Measurements from ENCODE around the gene CACNB4. TPM values are rescaled to one million over a fixed set of nuclear protein-coding genes. Genes with fewer than 3 reads are reported as not detected.

CACNB4 gene
- total RNA-seq, 1 experiment from 2014 or later: 1.00 TPM

DNA sequence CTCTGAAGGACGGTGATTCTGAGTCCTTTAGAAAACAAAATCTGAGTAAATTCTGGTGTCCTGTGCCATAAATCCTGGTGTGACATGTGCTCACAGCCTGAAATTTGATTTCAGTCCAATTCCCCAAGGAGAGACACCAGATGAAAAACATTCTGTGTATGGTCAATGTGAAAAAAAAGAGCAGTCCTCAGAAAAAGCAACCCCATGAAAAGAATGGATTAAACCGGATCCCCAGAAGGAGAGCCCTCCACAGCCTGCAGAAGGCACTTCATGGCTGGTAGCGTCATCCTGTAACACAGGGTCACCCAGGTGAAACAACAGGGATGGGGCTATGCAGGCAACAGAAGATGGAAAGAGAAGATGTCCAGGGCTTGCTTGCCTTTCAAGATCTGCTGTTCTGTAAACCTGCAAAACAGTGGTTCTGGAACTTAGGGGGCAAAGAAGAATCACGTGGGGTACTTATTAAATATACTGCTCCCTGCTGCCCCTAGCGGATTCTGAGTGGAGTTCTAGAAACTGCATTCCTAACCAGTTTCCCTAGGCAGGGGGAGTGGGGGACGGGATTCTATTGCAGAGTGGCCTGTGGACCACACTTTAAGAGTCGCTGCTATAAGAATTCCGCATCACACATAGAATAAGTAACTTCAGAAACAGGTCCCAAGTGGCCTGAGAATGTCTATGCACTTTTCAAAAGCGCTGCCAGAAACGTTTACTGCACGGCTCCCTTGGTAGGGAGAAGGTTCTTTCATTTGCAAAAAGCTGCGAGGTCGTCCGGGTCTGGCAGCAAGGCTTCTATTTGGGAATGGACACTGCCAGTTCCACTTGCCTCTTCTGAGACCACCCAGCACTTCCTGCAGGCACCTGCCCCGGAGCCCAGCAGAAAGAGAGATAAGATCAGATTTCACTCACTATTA lies 151.7 kb downstream of the CACNB4 start:
- peaks cover 7% of the 10 kb centered on the region for H3K27me3 Mint-ChIP-seq (ENCODE audit: insufficient read depth, unreplicated experiment)
- Histone ChIP-seq H3K36me3 (ENCODE audit: control insufficient read depth, insufficient read depth, low read length) (no peaks in the 10 kb centered on the region), H3K9me3 (peaks cover 2% of the 10 kb centered on the region), H3K4me1 (no peaks in the 10 kb centered on the region), H3K27me3 (replicated peaks; ENCODE audit: control insufficient read depth, insufficient read depth, low read length) (no peaks in the 10 kb centered on the region), H3K4me3 (ENCODE audit: low read depth, low read length) (no peak overlapping the region)
- ChIA-PET POLR2A (no interaction called here), CTCF (no interaction called here)
- no peak overlapping the region for H3K27ac Mint-ChIP-seq (ENCODE audit: unreplicated experiment)
- H3K9me3 Mint-ChIP-seq (ENCODE audit: unreplicated experiment): peaks cover 23% of the 10 kb centered on the region
- DNase-seq: peak in 1 of 2 experiments; percentile 47
- peak; percentile 47 to 52 for TF ChIP-seq CTCF (IDR thresholded peaks at IDR 0.05; ENCODE audit: insufficient read depth in 1 of 2, low read depth in 1 of 2, low read length in 1 of 2, severe bottlenecking in 1 of 2, unreplicated experiment in 1 of 2)
- H3K4me1 Mint-ChIP-seq (ENCODE audit: low read depth, unreplicated experiment): no peaks in the 10 kb centered on the region
- BruUV-seq (replicated peaks): no TSS peak
- intact Hi-C loops (cut with micrococcal nuclease; ENCODE audit: unreplicated experiment): no loop called here
- H3K4me3 Mint-ChIP-seq (ENCODE audit: unreplicated experiment): no peak overlapping the region
- no peaks in the 10 kb centered on the region for H3K36me3 Mint-ChIP-seq (ENCODE audit: insufficient read depth, unreplicated experiment)

DNA sequence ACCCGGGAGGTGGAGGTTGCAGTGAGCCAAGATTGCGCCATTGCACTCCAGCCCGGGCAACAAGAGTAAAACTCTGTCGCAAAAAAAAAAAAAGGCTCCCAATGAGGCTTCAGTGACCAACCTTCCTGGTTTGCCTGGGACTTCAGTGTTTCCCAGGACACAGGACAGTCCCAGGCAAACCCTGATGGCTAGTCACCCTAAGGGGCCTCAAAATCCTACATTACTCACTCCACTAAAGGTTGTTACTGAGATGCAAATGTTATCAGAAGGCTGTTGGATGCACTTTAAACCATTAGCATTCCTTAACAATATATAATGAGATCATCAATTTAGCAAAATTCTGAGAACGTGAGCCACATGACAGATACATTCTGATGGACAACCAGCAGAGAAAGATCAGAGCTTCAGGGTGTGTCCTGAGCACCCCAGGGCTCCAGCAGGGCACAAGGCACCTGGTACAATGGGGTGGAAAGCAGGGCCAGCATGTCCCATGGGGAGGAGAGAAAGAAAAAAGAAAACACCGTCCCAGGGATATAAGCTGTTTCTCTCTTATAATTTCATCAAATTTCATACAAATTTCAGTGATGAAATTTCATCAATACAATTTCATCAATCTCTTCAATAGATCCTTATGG lies 152.5 kb downstream of the CACNB4 start:
- Mint-ChIP-seq H3K4me3 (ENCODE audit: unreplicated experiment) (no peak overlapping the region), H3K36me3 (ENCODE audit: insufficient read depth, unreplicated experiment) (no peaks in the 10 kb centered on the region), H3K4me1 (ENCODE audit: low read depth, unreplicated experiment) (no peaks in the 10 kb centered on the region), H3K27ac (ENCODE audit: unreplicated experiment) (no peak overlapping the region), H3K9me3 (ENCODE audit: unreplicated experiment) (peaks cover 23% of the 10 kb centered on the region), H3K27me3 (ENCODE audit: insufficient read depth, unreplicated experiment) (peaks cover 7% of the 10 kb centered on the region)
- Histone ChIP-seq H3K9me3 (peaks cover 8% of the 10 kb centered on the region), H3K4me3 (ENCODE audit: low read depth, low read length) (no peak overlapping the region), H3K4me1 (no peaks in the 10 kb centered on the region), H3K27me3 (replicated peaks; ENCODE audit: control insufficient read depth, insufficient read depth, low read length) (no peaks in the 10 kb centered on the region), H3K36me3 (ENCODE audit: control insufficient read depth, insufficient read depth, low read length) (no peaks in the 10 kb centered on the region)
- intact Hi-C loops (cut with micrococcal nuclease; ENCODE audit: unreplicated experiment): no loop called here
- no peak for DNase-seq
- ChIA-PET CTCF (interaction anchor here (0.6 kb wide), 1 partner anchor 430 kb away, joined by 3 read pairs; no protein-coding TSS in a partner anchor), POLR2A (no interaction called here)
- BruUV-seq (replicated peaks): no TSS peak
- no peak for TF ChIP-seq CTCF (IDR thresholded peaks at IDR 0.05; ENCODE audit: insufficient read depth in 1 of 2, low read depth in 1 of 2, low read length in 1 of 2, severe bottlenecking in 1 of 2, unreplicated experiment in 1 of 2)

DNA sequence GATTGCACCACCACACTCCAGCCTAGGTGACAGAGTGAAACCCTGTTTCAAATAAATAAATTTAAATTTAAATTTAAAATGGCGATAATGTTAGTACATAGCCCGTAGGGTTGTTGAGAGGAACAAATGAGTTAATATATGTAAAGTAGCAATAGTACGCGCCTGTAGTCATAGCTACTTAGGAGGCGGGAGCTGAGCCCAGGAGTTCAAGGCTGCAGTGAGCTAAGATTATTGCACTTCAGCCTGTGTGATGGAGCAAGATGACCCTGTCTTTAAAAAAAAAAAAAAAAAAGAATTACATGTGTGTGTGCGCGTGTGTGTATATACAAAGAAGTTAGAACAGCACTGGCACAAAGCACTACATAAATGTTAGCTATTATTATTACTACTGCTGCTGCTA lies 153.2 kb downstream of the CACNB4 start:
- no peaks in the 10 kb centered on the region for H3K36me3 Mint-ChIP-seq (ENCODE audit: insufficient read depth, unreplicated experiment)
- H3K27me3 ChIP-seq (replicated peaks; ENCODE audit: control insufficient read depth, insufficient read depth, low read length): no peaks in the 10 kb centered on the region
- no peak for TF ChIP-seq CTCF (IDR thresholded peaks at IDR 0.05; ENCODE audit: insufficient read depth in 1 of 2, low read depth in 1 of 2, low read length in 1 of 2, severe bottlenecking in 1 of 2, unreplicated experiment in 1 of 2)
- intact Hi-C loops (cut with micrococcal nuclease; ENCODE audit: unreplicated experiment): no loop called here
- H3K27me3 Mint-ChIP-seq (ENCODE audit: insufficient read depth, unreplicated experiment): peaks cover 7% of the 10 kb centered on the region
- DNase-seq: no peak
- no peak overlapping the region for H3K27ac Mint-ChIP-seq (ENCODE audit: unreplicated experiment)
- H3K4me3 ChIP-seq (ENCODE audit: low read depth, low read length): no peak overlapping the region
- H3K36me3 ChIP-seq (ENCODE audit: control insufficient read depth, insufficient read depth, low read length): no peaks in the 10 kb centered on the region
- CTCF ChIA-PET: interaction anchor here (0.6 kb wide), 1 partner anchor 33 kb away, joined by 3 read pairs; no protein-coding TSS in a partner anchor
- POLR2A ChIA-PET: no interaction called here
- no peak overlapping the region for H3K4me3 Mint-ChIP-seq (ENCODE audit: unreplicated experiment)
- no peaks in the 10 kb centered on the region for H3K4me1 Mint-ChIP-seq (ENCODE audit: low read depth, unreplicated experiment)
- no TSS peak for BruUV-seq (replicated peaks)
- H3K9me3 Mint-ChIP-seq (ENCODE audit: unreplicated experiment): peaks cover 26% of the 10 kb centered on the region
- peaks cover 12% of the 10 kb centered on the region for H3K9me3 ChIP-seq
- no peaks in the 10 kb centered on the region for H3K4me1 ChIP-seq

All from Caco-2 (cell line).